K562 (cell line): ENCODE data around the gene EML5. TPM values are rescaled to one million over a fixed set of nuclear protein-coding genes. Genes with fewer than 3 reads are reported as not detected.

Experiments
- CREBBP ChIP-seq: IDR thresholded peaks from one replicate; pipeline ENCODE4 v1.6.1; 2012; ENCODE audit warnings: low read depth, mild to moderate bottlenecking, control low read depth, inconsistent platforms, low read length
- E2F6 ChIP-seq, 2 experiments: IDR thresholded peaks; 2 replicates each; pipeline ENCODE4 v1.6.1; 2011; ENCODE audit warnings: borderline replicate concordance in 1 of 2, control low read depth in 1 of 2, low read depth in 1 of 2, low read length in 1 of 2, mild to moderate bottlenecking in 1 of 2, mixed read lengths in 1 of 2, moderate library complexity in 1 of 2; ENCODE audit not compliant: insufficient read depth in 1 of 2, insufficient read length in 1 of 2, poor library complexity in 1 of 2, severe bottlenecking in 1 of 2; ENCODE audit errors: extremely low read depth in 1 of 2
- ELF1 ChIP-seq: fragments of 200-800 bp; sonication (Bioruptor generic); IDR thresholded peaks from 2 replicates; pipeline ENCODE4 v1.6.1; 2016; ENCODE audit warnings: missing genetic modification characterization, missing compliant biosample characterization
- ETV5 ChIP-seq: sonication (generic); formaldehyde crosslinking; IDR thresholded peaks from 2 replicates; pipeline ENCODE4 v1.4.0; 2020; ENCODE audit warnings: low read depth, mild to moderate bottlenecking, missing genetic modification reagents
- HIVEP1 ChIP-seq: fragments of 250-450 bp; sonication (Bioruptor Pico); IDR thresholded peaks from 2 replicates; pipeline ENCODE4 v1.4.0; 2020; ENCODE audit warnings: mild to moderate bottlenecking
- KAT2B ChIP-seq: IDR thresholded peaks from one replicate; pipeline ENCODE4 v1.6.1; 2012; ENCODE audit warnings: low read depth, mild to moderate bottlenecking, control low read depth, inconsistent platforms, low read length, moderate library complexity
- MAFF ChIP-seq: IDR thresholded peaks from 2 replicates; pipeline ENCODE4 v1.6.1; 2012; ENCODE audit warnings: low read length, improper control_type of control experiment
- MCM5 ChIP-seq: fragments of 450-650 bp; IDR thresholded peaks from 2 replicates; pipeline ENCODE4 v1.6.1; 2016; ENCODE audit warnings: low read depth
- OTX1 ChIP-seq: fragments of 450-650 bp; formaldehyde crosslinking; IDR thresholded peaks from 2 replicates; pipeline ENCODE4 v1.4.0; 2022; ENCODE audit warnings: mild to moderate bottlenecking
- SMAD2 ChIP-seq: fragments of 150-350 bp; IDR thresholded peaks from 2 replicates; pipeline ENCODE4 v1.6.1; 2014; ENCODE audit warnings: low read depth, mild to moderate bottlenecking, low read length
- ZNF407 ChIP-seq: fragments of 450-650 bp; IDR thresholded peaks from 2 replicates; pipeline ENCODE4 v1.6.1; 2016; ENCODE audit warnings: low read depth
- polyA plus RNA-seq, 8 experiments: library from polyadenylated mRNA; depleted of rRNA in 4 of 8; stranded (reverse) in 5 of 8; unstranded in 3 of 8; fragments of >200 nt; fragmentation: Nextera tagmentation in 2 of 8; fragmentation: Illumina TruSeq in 1 of 8; extraction: Ambion mirVana in 2 of 8; extraction: Trizol in 1 of 8; gene quantifications; 2 replicates each; pipeline versions ENCODE4 v1.2.1 to v1.2.3, GENCODE V29; 2011 to 2014; ENCODE audit warnings: inconsistent platforms in 1 of 8, missing spikeins in 1 of 8
- total RNA-seq, 7 experiments: library from RNA; depleted of rRNA in 6 of 7; stranded (reverse); fragments of >200 nt in 6 of 7; fragmentation: Illumina TruSeq in 2 of 7; extraction: Trizol in 2 of 7; gene quantifications; 2 replicates each; pipeline versions ENCODE4 v1.2.1 to v1.2.3, GENCODE V29; 2011 to 2021; ENCODE audit warnings: low replicate concordance in 1 of 7
- TF ChIP-seq, protein P1 (sequence below): fragments of 250-450 bp; sonication (Bioruptor Pico); IDR thresholded peaks from 2 replicates; pipeline ENCODE4 v1.4.0; 2020

Gene EML5
- total and polyA plus RNA-seq, 9 of the 15 experiments (the other 6 are each of a cell fraction or from before 2014, with no cell fraction given), result 0.06 to 0.34 (median 0.22) TPM

- TF ChIP-seq, protein P1, sequence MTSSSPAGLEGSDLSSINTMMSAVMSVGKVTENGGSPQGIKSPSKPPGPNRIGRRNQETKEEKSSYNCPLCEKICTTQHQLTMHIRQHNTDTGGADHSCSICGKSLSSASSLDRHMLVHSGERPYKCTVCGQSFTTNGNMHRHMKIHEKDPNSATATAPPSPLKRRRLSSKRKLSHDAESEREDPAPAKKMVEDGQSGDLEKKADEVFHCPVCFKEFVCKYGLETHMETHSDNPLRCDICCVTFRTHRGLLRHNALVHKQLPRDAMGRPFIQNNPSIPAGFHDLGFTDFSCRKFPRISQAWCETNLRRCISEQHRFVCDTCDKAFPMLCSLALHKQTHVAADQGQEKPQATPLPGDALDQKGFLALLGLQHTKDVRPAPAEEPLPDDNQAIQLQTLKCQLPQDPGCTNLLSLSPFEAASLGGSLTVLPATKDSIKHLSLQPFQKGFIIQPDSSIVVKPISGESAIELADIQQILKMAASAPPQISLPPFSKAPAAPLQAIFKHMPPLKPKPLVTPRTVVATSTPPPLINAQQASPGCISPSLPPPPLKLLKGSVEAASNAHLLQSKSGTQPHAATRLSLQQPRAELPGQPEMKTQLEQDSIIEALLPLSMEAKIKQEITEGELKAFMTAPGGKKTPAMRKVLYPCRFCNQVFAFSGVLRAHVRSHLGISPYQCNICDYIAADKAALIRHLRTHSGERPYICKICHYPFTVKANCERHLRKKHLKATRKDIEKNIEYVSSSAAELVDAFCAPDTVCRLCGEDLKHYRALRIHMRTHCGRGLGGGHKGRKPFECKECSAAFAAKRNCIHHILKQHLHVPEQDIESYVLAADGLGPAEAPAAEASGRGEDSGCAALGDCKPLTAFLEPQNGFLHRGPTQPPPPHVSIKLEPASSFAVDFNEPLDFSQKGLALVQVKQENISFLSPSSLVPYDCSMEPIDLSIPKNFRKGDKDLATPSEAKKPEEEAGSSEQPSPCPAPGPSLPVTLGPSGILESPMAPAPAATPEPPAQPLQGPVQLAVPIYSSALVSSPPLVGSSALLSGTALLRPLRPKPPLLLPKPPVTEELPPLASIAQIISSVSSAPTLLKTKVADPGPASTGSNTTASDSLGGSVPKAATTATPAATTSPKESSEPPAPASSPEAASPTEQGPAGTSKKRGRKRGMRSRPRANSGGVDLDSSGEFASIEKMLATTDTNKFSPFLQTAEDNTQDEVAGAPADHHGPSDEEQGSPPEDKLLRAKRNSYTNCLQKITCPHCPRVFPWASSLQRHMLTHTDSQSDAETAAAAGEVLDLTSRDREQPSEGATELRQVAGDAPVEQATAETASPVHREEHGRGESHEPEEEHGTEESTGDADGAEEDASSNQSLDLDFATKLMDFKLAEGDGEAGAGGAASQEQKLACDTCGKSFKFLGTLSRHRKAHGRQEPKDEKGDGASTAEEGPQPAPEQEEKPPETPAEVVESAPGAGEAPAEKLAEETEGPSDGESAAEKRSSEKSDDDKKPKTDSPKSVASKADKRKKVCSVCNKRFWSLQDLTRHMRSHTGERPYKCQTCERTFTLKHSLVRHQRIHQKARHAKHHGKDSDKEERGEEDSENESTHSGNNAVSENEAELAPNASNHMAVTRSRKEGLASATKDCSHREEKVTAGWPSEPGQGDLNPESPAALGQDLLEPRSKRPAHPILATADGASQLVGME (CRISPR knock-in tag), result no peak
- no peak for TF ChIP-seq ETV5 (CRISPR knock-in tag)
- TF ChIP-seq MAFF, result no peak
- no peak for TF ChIP-seq ELF1 (tag)
- TF ChIP-seq MCM5, result no peak
- no peak for TF ChIP-seq ZNF407
- TF ChIP-seq E2F6 (IDR thresholded peaks at IDR 0.05; ENCODE audit: borderline replicate concordance in 1 of 2, extremely low read depth in 1 of 2, insufficient read depth in 1 of 2, insufficient read length in 1 of 2, low read depth in 1 of 2, low read length in 1 of 2, poor library complexity in 1 of 2, severe bottlenecking in 1 of 2), result peak; percentile 10 to 73
- no peak for TF ChIP-seq HIVEP1
- TF ChIP-seq KAT2B, result no peak
- no peak for TF ChIP-seq OTX1 (CRISPR knock-in tag)
- no peak for TF ChIP-seq SMAD2
- TF ChIP-seq CREBBP, result no peak
These were observed at the start of gene EML5 (continued) for GRCh38 chr14:88792473-88793258.
